Daoy (cell line): ENCODE results near the gene EXOC6. TPM values are rescaled to one million over a fixed set of nuclear protein-coding genes. Genes with fewer than 3 reads are reported as not detected.

Experiments used
- DNase-seq: peaks from one replicate; pipeline ENCODE4 v3.0.0-alpha.2; 2015; ENCODE audit warnings: low read depth
- total RNA-seq: library from RNA; depleted of rRNA; stranded (reverse); fragments of >200 nt; shearing (Covaris generic); gene quantifications from 2 replicates; pipeline ENCODE4 v1.2.3, GENCODE V29; 2014

The EXOC6 gene
- total RNA-seq, 1 experiment from 2014 or later, result 16.3 TPM

DNA sequence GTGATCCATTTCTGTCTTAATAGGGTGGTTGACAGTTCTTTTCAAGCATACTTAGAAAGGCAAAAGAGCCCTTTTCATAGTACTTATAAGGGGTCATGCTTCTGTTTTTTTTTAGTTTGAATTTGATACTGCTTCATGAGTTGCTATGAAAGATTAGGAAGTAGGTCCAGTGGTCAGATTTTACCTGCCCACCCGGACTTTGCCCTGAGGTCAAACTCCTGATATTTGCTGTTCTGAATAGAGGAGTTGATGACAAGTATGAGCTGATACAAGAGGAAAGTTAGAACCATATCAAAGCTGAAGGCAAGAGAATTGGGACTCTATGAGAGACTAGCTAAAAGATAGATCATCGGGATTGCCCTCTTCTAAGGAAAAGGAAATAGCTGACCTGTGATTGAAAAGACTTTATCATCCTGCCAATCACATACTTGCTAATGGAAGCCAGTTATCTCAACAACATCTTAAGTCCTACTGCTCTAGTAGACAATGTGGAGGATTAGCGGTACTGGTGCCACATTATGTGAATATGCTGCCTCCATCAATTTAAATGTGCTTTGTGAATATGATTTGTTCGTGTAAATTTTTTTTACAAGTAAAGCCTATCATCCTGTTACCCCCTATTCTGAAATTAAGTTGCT, 174.8 kb downstream of the EXOC6 start:
- DNase-seq, result no peak

- no peak for DNase-seq
Measured at GRCh38 chr10:93026072-93026471, 177.8 kb downstream of the EXOC6 start.

DNA sequence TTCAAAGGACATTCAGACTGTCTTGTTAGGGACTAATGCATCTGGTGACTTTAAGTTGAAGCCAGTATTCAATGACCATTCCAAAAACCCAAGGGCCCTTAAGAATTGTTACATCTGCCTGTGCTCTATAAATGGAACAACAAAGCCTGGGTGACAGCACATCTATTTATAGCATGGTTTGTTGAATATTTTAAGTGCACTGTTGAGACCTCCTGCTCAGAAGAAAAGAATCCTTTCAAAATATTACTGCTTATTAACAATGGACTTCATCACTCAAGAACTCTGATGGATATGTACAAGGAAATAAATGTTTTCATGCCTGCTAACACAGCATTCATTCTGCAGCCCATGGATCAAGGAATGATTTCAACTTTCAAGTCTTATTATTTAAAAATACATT, 179.2 kb downstream of the EXOC6 start:
- no peak for DNase-seq

DNA sequence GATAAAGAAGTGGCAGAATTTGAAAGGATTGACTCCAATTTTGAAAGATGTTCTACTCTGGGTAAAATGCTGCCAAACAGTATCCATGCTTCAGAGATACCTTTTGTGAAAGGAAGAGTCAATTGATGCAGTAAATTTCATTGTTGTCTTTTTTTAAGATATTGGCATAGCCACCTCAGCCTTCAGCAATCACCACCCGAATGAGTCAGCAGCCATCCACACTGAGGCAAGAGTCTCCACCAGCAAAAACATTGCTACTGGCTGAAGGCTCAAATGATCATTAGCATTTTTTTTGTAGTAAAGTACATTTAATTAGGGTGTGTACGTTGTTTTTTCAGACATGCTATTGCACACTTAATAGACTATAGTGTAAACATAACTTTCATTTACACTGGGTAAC, 180.6 kb downstream of the EXOC6 start:
- DNase-seq, result peak; percentile 53

DNA sequence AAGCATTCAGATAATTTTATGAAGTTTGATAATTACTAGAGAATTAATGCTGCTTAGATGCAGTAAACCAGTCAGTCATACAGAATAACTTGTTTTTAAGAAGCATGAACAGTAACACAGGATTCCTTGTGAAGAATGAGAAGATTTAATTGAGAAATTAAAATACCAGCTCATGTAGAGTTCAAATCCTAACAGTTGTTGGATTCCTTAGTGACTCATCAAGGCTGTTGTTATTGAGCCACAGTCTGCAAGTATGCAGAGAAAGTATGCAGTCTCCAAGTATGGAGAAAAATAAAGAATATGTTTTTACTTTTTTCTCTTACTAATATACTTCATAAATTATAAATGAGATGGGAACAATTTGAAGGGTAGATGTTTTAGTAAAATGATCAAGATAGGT, 182.1 kb downstream of the EXOC6 start:
- peak; percentile 29 for DNase-seq

- DNase-seq, result no peak
Measured at GRCh38 chr10:93032105-93032808, 183.9 kb downstream of the EXOC6 start.

- no peak for DNase-seq
Measured at GRCh38 chr10:93032809-93033137, 184.5 kb downstream of the EXOC6 start.

DNA sequence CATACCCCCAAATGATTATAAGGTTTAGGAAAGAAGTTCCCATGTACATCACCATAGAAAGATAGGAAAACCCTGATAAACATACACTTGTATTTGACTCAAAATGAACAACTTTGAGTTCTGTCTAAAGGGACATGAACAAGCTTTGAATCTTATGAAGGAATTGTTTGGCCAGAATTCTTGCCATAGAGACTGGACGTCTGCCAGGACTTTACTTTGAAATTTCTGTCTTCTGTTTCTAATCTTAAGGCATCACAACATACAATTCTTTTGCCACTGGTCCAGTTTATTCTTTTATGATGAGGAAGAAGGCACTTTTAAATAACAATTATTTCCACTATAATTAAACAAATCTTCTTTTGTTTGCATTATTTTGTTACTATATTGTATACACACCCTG, 186.1 kb downstream of the EXOC6 start:
- DNase-seq, result no peak

GRCh38 chr10:93039110-93039509, 190.8 kb downstream of the EXOC6 start:
- DNase-seq, result no peak

- DNase-seq, result no peak
Measured at GRCh38 chr10:93039721-93040120, 191.4 kb downstream of the EXOC6 start.

GRCh38 chr10:93054486-93054885, 206.2 kb downstream of the EXOC6 start:
- DNase-seq, result no peak

- no peak for DNase-seq
Measured at GRCh38 chr10:93058139-93058538, 209.8 kb downstream of the EXOC6 start.

- DNase-seq, result no peak
Measured at GRCh38 chr10:93059975-93060886, 211.9 kb downstream of the EXOC6 start, which contains the start of gene CYP26C1. Gene CYP26C1, plus strand, starts transcription at chr10:93060798. Its CDS starts 466 bp downstream, at chr10:93061264.

GRCh38 chr10:93060887-93061593, 212.7 kb downstream of the EXOC6 start:
- DNase-seq, result no peak

DNA sequence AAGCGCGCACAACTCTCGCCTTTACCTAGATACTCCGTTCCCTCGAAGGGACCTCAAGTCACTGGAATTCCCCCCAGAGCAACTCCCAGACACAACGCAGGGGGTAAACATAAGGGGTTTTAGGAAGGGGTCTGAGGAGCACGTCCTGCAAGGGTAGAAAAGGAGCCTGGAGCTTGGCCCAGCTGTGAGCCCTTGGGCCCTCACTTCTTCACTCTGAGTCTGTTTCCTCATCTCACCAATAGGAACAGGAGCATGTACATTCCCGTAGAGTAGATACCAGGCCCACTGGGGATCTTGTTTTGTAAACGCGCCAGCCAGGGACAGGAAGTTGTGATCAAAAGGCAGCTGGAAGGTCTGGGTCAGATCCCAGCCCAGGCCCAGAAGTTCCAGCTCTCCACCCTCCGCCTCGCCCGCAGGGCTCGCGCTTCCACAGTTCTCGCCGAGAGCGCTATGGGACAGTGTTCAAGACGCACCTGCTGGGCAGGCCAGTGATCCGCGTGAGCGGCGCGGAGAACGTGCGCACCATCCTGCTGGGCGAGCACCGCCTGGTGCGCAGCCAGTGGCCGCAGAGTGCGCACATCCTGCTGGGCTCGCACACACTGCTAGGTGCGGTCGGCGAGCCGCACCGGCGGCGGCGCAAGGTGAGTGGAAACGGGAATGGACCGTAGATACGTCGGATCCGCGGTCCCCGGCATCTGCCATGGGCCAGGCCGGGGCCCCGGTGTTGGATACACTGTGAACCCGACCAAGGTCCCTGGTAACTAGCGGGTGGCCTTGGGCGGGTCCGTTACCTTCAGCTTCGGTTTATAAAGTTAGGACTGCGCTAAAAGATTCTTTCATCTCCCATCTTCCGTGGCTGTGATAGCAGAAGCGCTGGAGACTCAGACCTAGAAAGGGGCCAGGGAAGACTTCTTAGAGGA, 213.5 kb downstream of the EXOC6 start:
- no peak for DNase-seq

DNA sequence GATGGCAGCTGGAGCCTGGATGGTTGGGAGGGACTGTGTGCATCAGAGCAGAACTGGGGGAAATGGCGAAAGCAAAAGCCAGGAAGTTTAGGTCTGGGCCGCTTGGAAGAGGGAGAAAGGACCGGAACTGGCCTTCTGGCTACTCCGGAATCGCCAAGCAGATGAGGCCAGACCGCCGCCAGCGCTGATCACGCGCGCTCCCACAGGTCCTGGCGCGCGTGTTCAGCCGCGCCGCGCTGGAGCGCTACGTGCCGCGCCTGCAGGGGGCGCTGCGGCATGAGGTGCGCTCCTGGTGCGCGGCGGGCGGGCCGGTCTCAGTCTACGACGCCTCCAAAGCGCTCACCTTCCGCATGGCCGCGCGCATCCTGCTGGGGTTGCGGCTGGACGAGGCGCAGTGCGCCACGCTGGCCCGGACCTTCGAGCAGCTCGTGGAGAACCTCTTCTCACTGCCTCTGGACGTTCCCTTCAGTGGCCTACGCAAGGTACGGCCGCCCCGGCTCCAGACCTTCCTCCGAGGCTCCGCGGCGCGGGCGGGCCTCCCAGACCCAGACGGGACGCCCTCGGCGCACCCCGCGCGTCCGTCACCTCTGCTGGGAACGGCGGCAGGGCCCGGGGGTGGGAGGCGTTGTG, 214.3 kb downstream of the EXOC6 start:
- DNase-seq, result peak; percentile 60

DNA sequence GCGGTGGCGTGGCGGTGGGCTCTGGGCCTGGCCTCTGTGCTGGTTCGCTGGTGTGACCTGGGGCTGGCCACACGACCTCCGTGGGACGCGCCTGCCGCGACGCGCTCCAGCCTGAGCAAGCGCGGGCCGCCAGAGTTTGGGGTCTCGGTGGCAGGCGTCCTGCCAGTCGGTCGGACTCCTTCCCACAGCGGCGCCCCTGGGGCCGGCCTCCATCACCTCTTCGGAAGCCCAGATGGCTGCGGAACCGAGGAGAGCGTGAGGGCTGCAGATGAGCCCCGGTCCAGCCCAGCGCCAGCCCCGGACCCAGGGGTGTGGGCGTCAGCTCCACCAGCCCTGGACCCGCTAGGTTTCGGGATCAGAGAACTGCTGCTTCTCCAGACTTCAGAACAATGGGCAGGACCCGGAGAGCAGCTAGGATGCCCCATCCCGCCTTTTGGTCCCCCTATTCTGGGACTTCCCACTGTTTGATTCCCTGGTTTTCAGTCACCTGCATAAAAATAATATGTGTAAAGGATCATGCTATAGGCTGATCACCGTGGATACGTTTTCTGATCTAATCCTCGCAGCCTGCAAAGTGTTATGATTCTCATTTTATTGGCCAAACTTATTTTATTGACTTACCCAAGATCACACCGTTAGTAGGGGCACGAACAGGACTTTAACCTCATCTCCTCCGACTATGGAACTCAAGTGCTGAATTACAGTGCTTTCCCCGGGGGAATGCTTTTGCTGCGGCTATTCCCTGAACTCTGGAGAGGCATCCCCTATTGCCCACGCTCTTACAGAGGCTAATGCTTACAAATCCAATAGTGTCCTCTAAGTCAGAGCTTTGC, 215.0 kb downstream of the EXOC6 start:
- no peak for DNase-seq

DNA sequence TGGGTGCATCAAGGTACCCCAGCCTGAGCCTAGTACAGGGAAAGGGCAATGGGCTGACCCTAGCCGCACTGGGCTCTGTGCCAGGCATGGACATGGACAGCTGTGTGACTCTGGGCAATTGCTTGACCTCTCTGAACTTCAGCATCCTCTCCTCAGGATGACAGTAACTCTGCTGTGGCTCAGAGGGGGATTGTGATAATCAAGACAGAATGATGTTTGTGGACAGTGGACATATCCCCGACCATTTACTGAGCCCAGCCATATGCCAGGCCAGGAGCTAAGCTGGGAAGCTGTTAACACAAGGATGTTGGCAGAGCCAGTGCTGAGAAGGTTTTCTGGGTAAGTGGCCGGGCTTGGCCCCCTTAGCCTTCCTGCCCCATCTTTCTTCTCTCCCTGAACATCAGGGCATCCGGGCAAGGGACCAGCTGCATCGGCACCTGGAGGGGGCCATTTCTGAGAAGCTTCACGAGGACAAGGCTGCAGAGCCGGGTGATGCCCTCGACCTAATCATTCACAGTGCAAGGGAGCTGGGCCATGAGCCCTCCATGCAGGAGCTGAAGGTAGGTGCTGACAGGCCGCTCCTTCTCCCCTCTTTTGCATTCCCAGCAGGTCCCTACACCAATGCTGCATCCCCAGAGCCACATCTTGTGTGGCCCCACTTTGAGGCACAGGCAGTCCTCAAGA, 215.8 kb downstream of the EXOC6 start:
- no peak for DNase-seq
